ENCODE data around the gene MICALL1.

DNA sequence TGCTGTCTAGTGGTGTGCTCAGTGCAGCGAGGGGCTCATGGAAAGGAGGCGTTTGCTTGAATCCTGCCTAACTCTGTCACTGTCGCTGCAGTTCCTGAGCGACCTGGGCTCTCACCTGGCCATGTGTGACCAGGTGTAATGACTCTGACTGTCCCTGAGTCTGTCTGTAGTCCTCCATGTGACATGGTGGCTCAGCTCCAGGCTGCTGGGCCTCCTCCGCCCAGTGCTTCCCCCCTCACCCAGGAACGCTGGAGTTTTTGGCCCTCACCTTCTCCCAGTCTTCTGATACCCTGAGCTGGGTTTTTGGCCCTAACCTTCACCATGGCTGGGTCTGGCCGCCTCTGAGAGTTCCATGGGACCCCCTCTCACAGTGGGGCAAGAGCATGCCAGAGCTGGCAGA, 20.3 kb downstream of the MICALL1 start:
- no peak for TF ChIP-seq CHD4 (IDR thresholded peaks at IDR 0.05; ENCODE audit: borderline replicate concordance)
- TF ChIP-seq, protein P1, sequence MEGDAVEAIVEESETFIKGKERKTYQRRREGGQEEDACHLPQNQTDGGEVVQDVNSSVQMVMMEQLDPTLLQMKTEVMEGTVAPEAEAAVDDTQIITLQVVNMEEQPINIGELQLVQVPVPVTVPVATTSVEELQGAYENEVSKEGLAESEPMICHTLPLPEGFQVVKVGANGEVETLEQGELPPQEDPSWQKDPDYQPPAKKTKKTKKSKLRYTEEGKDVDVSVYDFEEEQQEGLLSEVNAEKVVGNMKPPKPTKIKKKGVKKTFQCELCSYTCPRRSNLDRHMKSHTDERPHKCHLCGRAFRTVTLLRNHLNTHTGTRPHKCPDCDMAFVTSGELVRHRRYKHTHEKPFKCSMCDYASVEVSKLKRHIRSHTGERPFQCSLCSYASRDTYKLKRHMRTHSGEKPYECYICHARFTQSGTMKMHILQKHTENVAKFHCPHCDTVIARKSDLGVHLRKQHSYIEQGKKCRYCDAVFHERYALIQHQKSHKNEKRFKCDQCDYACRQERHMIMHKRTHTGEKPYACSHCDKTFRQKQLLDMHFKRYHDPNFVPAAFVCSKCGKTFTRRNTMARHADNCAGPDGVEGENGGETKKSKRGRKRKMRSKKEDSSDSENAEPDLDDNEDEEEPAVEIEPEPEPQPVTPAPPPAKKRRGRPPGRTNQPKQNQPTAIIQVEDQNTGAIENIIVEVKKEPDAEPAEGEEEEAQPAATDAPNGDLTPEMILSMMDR (IDR thresholded peaks at IDR 0.05) = no peak

Data from A549 (cell line).